Hepatocyte (in vitro differentiated cells): ENCODE results near the gene PPM1H. TPM values are rescaled to one million over a fixed set of nuclear protein-coding genes. Genes with fewer than 3 reads are reported as not detected.

ENCODE experiments used
- DNase-seq: peaks from one replicate; pipeline ENCODE4 v3.0.0-alpha.2; 2016; ENCODE audit warnings: low spot score
- H2AFZ ChIP-seq: fragments of 200-600 bp; sonication (generic); 2 replicates; pipeline ENCODE4 v1.6.0; 2016; ENCODE audit warnings: antibody characterized with exemption, mild to moderate bottlenecking
- H3K27ac ChIP-seq: fragments of 200-600 bp; sonication (generic); 2 replicates; pipeline ENCODE4 v1.5.1; 2016; ENCODE audit warnings: mild to moderate bottlenecking
- H3K27me3 ChIP-seq: fragments of 200-600 bp; sonication (generic); 2 replicates; pipeline ENCODE4 v1.6.1; 2016
- H3K36me3 ChIP-seq: fragments of 200-600 bp; sonication (generic); replicated peaks from 2 replicates; pipeline ENCODE4 v1.5.1; 2016; ENCODE audit warnings: low read depth; ENCODE audit not compliant: insufficient read depth
- H3K4me1 ChIP-seq: fragments of 200-600 bp; sonication (generic); 2 replicates; pipeline ENCODE4 v1.5.1; 2016; ENCODE audit warnings: mild to moderate bottlenecking, moderate library complexity; ENCODE audit not compliant: insufficient read depth
- H3K4me2 ChIP-seq: fragments of 200-600 bp; sonication (generic); 2 replicates; pipeline ENCODE4 v1.6.0; 2016
- H3K4me3 ChIP-seq: fragments of 200-600 bp; sonication (generic); 2 replicates; pipeline ENCODE4 v1.5.1; 2016; ENCODE audit warnings: mild to moderate bottlenecking
- H3K79me2 ChIP-seq: fragments of 200-600 bp; sonication (generic); 2 replicates; pipeline ENCODE4 v1.6.0; 2017; ENCODE audit warnings: mild to moderate bottlenecking
- H3K9me2 ChIP-seq: fragments of 200-600 bp; sonication (generic); replicated peaks from 2 replicates; pipeline ENCODE4 v1.6.0; 2017; ENCODE audit warnings: mild to moderate bottlenecking; ENCODE audit not compliant: insufficient read depth
- H3K9me3 ChIP-seq: fragments of 200-600 bp; sonication (generic); 2 replicates; pipeline ENCODE4 v1.5.1; 2016; ENCODE audit warnings: low read depth, mild to moderate bottlenecking
- H4K20me1 ChIP-seq: fragments of 200-600 bp; sonication (generic); 2 replicates; pipeline ENCODE4 v1.6.0; 2016; ENCODE audit warnings: mild to moderate bottlenecking; ENCODE audit not compliant: insufficient read depth, poor library complexity, severe bottlenecking
- EZH2 ChIP-seq: fragments of 200-600 bp; sonication (generic); IDR thresholded peaks from 2 replicates; pipeline ENCODE4 v1.6.1; 2016; ENCODE audit warnings: antibody characterized with exemption, mild to moderate bottlenecking, borderline replicate concordance
- EZH2phosphoT487 ChIP-seq: fragments of 200-600 bp; sonication (generic); IDR thresholded peaks from one replicate; pipeline ENCODE4 v1.6.1; 2018; ENCODE audit warnings: antibody characterized with exemption, mild to moderate bottlenecking, low read depth, moderate library complexity; ENCODE audit not compliant: unreplicated experiment, severe bottlenecking
- WGBS: methylation state at CpG from one replicate; pipeline ENCODE4 v1.1.6; 2016; ENCODE audit warnings: low lambda C conversion rate; ENCODE audit errors: missing lambda C conversion rate; 5-methylcytosine and 5-hydroxymethylcytosine counted together
- polyA plus RNA-seq: library from polyadenylated mRNA; unstranded; fragments of >200 nt; fragmentation: Nextera tagmentation; extraction: Ambion mirVana; gene quantifications from 2 replicates; pipeline ENCODE4 v1.2.1, GENCODE V29; 2016
- total RNA-seq: library from RNA; depleted of rRNA; stranded (reverse); fragments of >200 nt; gene quantifications from 2 replicates; pipeline ENCODE4 v1.2.3, GENCODE V29; 2014
- TF ChIP-seq, protein P1 (sequence below): fragments of 200-600 bp; sonication (generic); IDR thresholded peaks from 2 replicates; pipeline ENCODE4 v1.5.1; 2016; ENCODE audit warnings: antibody characterized with exemption, mild to moderate bottlenecking; ENCODE audit not compliant: poor library complexity

The PPM1H gene
- total and polyA plus RNA-seq, 2 experiments from 2014 or later: 9.2 to 21.8 TPM

DNA sequence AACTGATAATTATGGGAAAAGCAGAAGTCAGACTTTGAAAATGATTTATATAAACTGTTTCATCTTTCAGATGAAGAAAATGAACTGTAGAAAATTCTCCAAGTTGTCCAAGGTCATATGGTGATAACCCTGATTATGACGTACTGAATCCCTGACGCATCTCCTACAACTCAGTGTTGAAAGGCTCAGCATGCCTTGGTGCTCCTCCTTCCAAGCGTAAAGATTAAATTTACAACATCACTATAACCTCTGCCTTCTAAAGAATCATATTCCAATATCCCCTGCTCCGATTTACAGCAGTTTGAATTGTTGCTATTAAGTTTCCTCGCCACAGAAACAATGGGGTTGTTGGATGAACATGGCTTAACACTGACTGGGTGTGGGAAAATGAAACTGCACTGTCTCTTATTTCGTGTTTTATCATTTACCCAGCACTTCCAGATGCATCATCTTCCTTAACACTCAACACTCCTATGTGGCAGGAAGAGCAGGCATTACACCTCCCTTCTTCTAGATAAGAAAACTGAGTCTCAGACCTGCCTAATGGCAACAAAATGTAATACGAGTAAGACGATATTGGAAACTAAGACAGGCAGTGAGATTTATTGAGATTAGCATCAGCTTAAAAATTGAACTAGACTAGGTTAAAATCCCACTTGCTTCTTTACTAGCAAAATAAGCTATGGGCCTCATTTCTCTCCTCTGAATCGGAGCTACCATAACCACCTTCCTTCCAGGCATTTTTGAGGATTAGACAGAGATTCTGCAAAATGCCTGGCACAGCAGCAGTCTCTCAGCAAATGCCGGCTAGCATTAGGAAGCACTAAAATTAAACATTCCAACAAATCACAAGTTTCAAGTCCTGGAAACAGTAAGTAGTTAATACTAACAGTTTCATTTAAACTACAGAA is 74.2 kb downstream of the PPM1H start:
- Histone ChIP-seq H2AFZ (no peak overlapping the region), H3K4me3 (no peak overlapping the region), H3K4me2 (peak overlapping the region; percentile 28), H3K4me1 (peaks cover 4% of the 10 kb centered on the region), H3K9me2 (no peaks in the 10 kb centered on the region), H3K27ac (peak overlapping the region; percentile 57), H3K36me3 (no peaks in the 10 kb centered on the region), H3K9me3 (no peaks in the 10 kb centered on the region), H3K27me3 (no peaks in the 10 kb centered on the region), H3K79me2 (peaks cover 42% of the 10 kb centered on the region), H4K20me1 (no peaks in the 10 kb centered on the region)
- TF ChIP-seq EZH2phosphoT487 (no peak), EZH2 (no peak)
- TF ChIP-seq, protein P1, sequence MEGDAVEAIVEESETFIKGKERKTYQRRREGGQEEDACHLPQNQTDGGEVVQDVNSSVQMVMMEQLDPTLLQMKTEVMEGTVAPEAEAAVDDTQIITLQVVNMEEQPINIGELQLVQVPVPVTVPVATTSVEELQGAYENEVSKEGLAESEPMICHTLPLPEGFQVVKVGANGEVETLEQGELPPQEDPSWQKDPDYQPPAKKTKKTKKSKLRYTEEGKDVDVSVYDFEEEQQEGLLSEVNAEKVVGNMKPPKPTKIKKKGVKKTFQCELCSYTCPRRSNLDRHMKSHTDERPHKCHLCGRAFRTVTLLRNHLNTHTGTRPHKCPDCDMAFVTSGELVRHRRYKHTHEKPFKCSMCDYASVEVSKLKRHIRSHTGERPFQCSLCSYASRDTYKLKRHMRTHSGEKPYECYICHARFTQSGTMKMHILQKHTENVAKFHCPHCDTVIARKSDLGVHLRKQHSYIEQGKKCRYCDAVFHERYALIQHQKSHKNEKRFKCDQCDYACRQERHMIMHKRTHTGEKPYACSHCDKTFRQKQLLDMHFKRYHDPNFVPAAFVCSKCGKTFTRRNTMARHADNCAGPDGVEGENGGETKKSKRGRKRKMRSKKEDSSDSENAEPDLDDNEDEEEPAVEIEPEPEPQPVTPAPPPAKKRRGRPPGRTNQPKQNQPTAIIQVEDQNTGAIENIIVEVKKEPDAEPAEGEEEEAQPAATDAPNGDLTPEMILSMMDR: no peak
- DNase-seq: no peak
- WGBS: 47% methylated on average over 10 of the region's 10 CpGs

DNA sequence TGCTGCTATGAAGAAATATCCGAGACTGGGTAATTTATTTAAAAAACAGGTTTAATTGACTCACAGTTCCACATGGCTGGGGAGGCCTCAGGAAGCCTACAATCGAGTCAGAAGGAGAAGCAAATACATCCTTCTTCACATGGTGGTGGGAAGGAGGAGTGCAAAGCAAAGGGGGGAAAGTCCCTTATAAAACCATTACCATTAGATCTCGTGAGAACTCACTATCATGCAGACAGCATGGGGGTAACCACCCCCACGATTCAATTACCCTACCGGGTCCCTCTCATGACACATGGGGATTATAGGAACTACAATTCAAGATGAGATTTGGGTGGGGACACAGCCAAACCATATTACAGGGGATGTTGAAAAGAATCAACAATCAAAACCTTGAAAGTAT is 74.9 kb downstream of the PPM1H start:
- H3K9me2 ChIP-seq: no peaks in the 10 kb centered on the region
- WGBS: 79% methylated on average over 5 of the region's 5 CpGs
- H4K20me1 ChIP-seq: no peaks in the 10 kb centered on the region
- peak overlapping the region; percentile 28 for H3K4me2 ChIP-seq
- peaks cover 4% of the 10 kb centered on the region for H3K4me1 ChIP-seq
- H3K27me3 ChIP-seq: no peaks in the 10 kb centered on the region
- H3K9me3 ChIP-seq: no peaks in the 10 kb centered on the region
- TF ChIP-seq EZH2 (no peak), EZH2phosphoT487 (no peak)
- TF ChIP-seq, protein P1: no peak
- no peaks in the 10 kb centered on the region for H3K36me3 ChIP-seq
- no peak overlapping the region for H2AFZ ChIP-seq
- H3K79me2 ChIP-seq: peaks cover 38% of the 10 kb centered on the region
- DNase-seq: no peak
- no peak overlapping the region for H3K4me3 ChIP-seq
- H3K27ac ChIP-seq: peak overlapping the region; percentile 57

DNA sequence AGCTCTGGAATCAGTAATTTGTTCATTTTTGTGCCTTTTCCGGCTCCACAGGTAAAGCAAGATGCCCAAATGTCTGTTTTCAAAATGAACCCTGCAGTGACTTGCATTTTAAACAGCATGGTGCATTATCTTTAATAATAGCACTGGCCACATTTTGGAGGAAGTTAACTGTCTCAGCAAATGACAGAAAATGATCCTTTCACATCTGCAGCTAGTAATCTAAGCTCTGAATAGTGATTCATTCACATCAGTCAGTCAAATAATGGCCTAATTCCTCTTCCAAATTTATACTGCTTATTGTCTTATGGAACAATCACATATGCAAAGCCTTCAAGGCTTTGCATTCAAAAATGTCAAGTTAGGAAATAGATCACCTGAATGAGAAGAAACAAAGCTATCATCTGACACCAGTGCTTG is 75.6 kb downstream of the PPM1H start:
- no peaks in the 10 kb centered on the region for H3K27me3 ChIP-seq
- no peaks in the 10 kb centered on the region for H3K36me3 ChIP-seq
- H3K79me2 ChIP-seq: peaks cover 33% of the 10 kb centered on the region
- TF ChIP-seq, protein P1: no peak
- TF ChIP-seq EZH2 (no peak), EZH2phosphoT487 (no peak)
- H3K4me1 ChIP-seq: peaks cover 4% of the 10 kb centered on the region
- 92% methylated on average over 1 of the region's 1 CpG for WGBS
- H3K9me2 ChIP-seq: no peaks in the 10 kb centered on the region
- H2AFZ ChIP-seq: no peak overlapping the region
- H3K4me3 ChIP-seq: no peak overlapping the region
- peak overlapping the region; percentile 57 for H3K27ac ChIP-seq
- no peak overlapping the region for H3K4me2 ChIP-seq
- no peak for DNase-seq
- H4K20me1 ChIP-seq: no peaks in the 10 kb centered on the region
- no peaks in the 10 kb centered on the region for H3K9me3 ChIP-seq
